HG03095 (cell line): ENCODE data around the gene TBX18.

Source experiments
- ATAC-seq: cut with Tn5 transposase; IDR thresholded peaks from one replicate; pipeline ENCODE4 v1.9.1; 2021; ENCODE audit warnings: moderate library complexity; ENCODE audit not compliant: unreplicated experiment

Gene TBX18

DNA sequence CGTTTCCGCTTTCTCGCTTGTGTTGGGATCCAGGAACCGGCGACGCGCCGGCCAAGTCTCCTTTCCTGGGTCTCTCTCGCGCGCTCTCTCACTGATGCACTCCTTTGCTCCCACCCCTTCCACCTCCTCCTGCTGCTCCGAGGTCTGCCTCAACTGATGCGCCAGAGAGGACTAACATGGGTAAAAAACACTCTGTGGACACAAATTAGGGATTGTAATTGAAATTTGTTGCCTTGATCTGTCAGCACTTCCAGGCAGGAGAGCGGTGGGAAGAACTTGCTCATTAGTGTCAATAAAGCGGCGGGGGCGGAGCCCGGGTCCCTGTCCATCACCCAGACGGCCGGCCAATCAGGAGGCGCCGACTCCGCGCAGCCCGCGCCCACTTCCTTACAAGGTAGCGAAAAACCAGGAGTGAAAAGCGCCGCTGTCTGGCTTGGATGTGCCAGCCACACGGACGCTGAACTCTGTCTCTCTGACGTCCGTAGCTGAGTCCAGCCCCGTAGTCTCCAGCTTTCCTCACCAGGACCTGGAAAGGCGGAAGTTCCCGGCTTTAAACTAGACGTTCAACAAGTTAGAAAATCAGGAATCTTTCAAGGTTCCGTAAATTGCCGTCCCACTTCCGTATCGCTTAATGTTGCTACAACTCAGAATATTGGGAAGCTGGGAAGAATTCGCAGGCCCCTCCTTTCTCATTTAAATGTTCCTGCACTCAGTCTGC is at the start of gene TBX18:
Gene TBX18, minus strand, starts transcription at position 267 of the 718 bp plus-strand sequence. CDS start 417 bp downstream, outside the sequence.
- ATAC-seq, result no peak

DNA sequence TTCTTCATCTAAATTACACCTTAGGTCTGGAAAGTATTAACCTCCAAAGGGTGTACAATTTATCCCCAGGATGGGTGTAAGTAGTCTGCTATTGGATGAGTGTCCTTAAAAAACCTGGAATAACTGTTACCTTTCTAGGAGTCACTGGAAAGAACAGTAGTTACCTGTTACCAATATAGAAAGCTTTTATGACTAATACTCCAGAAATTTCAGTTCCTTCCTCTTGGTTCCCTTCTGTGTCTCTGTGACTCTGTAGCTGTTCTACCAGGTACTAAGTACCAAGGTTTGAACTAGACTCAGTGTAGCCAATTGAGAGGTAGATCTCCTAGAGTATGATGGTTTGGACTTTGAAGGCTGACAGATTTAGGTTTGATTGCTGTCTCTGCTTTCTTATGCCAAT is 47.0 kb upstream of the TBX18 start:
- no peak for ATAC-seq

DNA sequence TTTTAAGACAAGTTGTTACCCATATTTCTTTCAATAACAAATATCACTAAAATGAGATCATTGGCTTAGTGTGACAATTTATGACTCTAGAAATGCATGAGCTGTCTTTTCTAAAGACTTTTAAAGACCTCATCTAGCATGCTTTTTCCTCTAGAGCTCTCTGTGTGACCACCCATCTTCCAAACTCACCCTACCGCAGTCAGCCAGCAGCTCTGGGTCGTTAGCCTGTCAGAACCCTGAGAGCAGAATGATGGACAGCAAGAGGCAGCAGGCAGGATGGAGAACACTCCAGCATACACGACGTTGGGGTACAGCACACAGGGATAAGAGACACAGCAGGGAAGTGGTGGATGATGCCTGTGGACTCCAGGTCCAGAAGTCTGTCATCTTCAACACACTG is 45.1 kb upstream of the TBX18 start:
- no peak for ATAC-seq

GRCh38 chr6:84808491-84809061 is 44.2 kb upstream of the TBX18 start:
- ATAC-seq, result no peak

GRCh38 chr6:84805145-84805544 is 40.7 kb upstream of the TBX18 start:
- no peak for ATAC-seq

GRCh38 chr6:84804720-84805119 is 40.3 kb upstream of the TBX18 start:
- no peak for ATAC-seq

DNA sequence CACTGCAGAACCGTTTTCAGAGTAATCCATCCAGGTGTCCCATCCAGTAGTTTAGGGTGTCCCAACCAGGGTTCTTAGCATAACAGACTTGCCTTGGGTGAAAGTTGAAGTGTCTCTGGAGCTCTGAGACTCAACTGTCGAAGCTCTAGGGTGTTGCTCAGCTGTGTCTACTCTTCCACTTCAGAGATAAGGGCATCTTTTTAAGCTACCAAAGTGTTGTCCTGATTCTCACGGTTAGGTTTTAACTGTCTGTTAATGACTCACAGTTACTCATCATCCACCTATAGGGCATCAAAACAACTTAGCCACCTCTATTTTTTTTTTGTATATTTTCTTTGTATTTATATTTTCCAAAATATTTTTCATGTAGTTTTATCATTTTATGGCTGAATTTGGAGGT is 36.9 kb upstream of the TBX18 start:
- no peak for ATAC-seq

DNA sequence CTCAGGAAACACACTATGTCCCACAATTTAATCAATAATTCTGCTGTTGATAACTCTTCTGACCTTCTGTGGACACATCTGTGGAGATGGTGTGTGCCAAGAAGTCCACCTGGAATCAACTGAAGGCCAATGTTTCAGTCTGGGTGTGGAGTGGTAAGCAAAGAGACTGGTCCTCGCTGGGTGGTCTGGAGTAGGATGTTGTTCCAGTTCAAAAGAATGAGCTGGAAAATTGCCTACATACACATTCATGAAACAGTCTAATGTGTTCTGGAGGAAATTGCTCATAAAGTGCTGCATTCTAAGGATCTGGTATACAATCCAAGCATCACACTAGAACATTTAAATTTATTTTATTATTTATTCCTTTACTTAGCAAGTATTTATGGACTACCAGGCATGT is 33.9 kb upstream of the TBX18 start:
- ATAC-seq, result no peak

GRCh38 chr6:84796343-84796742 is 31.9 kb upstream of the TBX18 start:
- ATAC-seq, result no peak

- no peak for ATAC-seq
Observed at GRCh38 chr6:84791927-84792326, 27.5 kb upstream of the TBX18 start.

DNA sequence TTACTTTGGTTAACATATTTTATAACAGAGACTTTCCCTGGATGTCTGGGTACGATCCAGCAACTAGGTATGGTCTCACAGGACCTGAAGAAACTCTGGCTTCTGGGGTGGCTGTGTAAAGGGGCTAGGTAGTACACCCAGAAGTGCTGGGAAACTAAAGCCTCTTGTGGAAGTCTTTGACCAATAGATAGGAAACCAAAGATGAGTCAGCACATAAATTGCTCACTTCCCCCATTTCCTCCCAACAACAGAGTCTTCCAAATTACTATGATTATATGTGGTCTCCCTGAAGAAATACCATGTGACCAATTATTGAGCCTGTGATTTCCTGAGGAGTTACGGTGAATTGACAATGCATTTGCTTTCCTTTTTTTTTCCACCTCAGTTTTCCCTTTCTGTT is 26.8 kb upstream of the TBX18 start:
- no peak for ATAC-seq

GRCh38 chr6:84789170-84789569 is 24.8 kb upstream of the TBX18 start:
- ATAC-seq, result no peak

GRCh38 chr6:84788689-84789088 is 24.3 kb upstream of the TBX18 start:
- ATAC-seq, result no peak

DNA sequence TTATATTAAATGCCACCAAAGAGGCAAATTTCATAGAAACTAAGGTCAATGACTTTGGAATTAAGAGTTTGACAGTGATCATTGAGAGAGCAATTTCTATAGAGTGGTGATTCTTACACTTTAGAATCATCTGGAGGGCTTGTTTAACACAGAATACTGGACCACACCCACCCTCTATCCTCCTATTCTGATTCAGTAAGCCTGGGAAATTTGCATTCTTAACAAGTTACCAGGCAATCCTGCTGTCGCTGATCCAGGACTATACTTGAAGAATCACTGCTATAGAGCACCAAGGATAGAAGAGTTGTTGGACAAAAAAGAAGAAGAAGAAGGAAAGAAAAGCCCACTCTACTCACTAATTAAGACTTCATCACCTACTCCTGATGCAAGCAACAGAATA is 21.3 kb upstream of the TBX18 start:
- no peak for ATAC-seq

DNA sequence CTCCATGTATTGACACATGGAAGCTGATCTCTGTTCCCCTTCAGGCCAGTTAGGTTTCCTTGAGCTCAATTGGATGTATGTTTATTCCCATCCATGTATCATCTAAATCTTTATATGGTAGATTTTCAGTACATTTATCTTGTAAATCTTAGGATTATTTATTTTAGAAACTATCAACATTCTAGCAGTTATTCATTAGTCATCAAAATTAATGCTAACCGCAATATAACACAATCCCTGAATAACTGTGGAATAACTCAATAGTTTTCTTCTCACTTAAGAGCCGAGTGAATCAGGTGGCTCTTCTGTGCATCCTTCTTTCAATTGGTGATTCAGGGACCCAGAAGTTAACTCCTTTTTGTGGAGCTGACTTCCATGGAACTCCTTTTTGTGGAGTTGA is 15.5 kb upstream of the TBX18 start:
- no peak for ATAC-seq

DNA sequence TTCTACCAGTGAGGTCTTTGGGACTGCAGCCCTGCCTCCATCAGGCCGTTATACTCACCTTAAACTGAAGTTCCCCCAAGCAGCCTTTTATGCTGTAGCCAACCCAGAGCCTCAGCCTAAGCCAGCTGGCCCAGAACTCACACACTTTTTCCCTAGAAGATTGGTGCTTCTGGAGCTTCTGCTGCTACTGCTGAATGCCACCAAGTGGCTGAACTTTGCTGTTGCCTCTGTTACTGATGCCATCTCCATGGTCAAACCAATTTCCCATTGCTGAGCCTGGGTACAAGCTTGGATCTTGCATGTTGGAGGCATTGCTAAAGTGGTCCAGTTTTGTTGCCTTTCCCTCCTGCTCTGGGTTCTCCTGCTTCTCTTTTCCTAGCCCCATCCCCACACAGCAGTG is 15.0 kb upstream of the TBX18 start:
- no peak for ATAC-seq

GRCh38 chr6:84777888-84778287 is 13.5 kb upstream of the TBX18 start:
- ATAC-seq, result no peak

DNA sequence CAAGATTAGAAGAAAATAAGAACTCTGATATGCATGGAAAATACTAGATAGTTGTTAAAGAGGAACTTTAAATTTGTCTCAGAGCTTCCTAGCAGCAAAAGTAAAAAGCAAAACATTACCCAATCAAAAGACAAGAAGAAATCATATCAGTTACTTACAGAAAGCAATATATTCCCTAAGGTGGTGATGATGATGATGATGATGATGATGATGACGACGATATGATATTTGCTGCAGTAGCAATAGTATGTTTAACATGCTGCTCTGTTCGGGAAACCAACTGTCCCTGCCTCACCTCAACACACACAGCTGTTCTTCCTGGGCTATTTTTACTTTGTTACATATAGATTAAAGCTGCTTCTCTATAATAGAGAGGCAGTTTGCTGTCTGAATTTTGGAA is 12.0 kb upstream of the TBX18 start:
- ATAC-seq, result no peak

DNA sequence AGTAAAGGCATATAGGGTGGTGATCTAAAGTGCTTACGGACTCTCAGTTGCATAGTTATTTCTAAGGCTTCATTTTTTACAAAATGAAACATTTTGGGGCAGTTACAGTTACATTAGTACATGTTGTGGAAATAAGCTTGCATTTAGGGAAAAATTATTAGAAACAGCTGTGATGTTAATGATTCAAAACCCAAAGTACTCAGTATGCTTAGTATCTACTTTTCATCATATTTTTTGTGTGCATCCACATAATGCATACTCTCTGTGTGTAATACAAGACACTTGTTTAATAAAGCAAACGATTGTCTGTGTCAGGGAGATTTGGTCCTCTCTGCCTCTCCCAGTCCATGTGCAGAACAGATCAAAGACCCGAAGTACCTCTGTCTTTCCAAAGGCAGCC is 11.4 kb upstream of the TBX18 start:
- no peak for ATAC-seq

GRCh38 chr6:84774985-84775284 is 10.5 kb upstream of the TBX18 start:
- no peak for ATAC-seq

DNA sequence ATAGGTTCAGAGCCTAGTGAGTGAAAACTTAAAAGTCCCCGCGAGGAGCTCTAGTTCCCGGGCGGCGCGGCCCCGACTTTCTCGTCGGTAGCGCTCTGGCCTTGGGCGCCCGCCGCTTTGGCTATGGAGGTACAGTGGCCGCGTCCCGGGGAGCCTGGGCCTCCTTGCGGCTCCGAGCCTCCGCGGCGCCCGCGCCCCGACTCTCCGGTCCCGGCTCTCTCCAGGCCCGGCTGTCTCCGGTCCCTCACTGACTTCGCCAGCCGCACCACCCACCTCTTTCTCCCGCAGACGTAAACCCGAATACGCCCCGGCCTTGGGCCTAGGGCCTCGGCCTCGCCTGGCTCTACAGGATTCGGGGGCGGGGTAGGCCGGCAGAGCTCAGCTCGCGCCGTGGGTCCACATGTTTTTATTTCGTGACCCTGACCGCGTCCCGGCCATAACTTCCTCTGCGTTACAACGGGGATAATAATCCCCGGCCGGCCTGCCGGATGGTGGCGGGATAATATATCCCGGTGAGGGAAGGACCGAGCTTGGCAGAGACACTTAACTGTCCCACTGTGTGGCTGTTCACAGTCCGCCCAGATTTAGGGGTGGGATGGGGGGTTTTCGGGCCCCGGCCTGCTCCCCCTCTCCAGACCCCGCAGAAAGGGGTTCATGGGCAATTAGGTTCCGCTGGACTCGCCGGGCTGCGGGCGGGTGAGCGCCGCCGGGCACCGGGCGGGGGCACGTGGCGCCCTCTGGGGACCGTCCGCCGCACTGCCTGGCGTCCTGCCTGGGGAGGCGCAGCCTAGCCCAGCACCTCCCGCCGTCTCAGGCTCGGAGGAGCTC is 10.0 kb upstream of the TBX18 start:
- peak; percentile 62 for ATAC-seq

GRCh38 chr6:84773431-84774156 is 9.2 kb upstream of the TBX18 start:
- ATAC-seq, result no peak
